ENCODE results near the gene SET. TPM values are rescaled to one million over a fixed set of nuclear protein-coding genes. Genes with fewer than 3 reads are reported as not detected.
A peak's percentile ranks its signal among the peaks of the same experiment; 100 is the strongest.

The SET gene
- total and polyA plus RNA-seq, 2 of the 13 experiments (the other 11 are each of a cell fraction or from before 2014, with no cell fraction given): 94.2 to 611 TPM

- TF ChIP-seq ELF3 (CRISPR knock-in tag; IDR thresholded peaks at IDR 0.05) (peak; percentile 81), ATAD3A (CRISPR knock-in tag; IDR thresholded peaks at IDR 0.05) (no peak), EHMT2 (IDR thresholded peaks at IDR 0.05; ENCODE audit: borderline replicate concordance, low read depth, low read length) (no peak), MAZ (IDR thresholded peaks at IDR 0.05; ENCODE audit: borderline replicate concordance, low read depth, low read length) (peak; percentile 88; the same call in 1 of the 2 replicates), MAZ (CRISPR knock-in tag; IDR thresholded peaks at IDR 0.05; ENCODE audit: low read depth) (peak; percentile 96), ZNF317 (CRISPR knock-in tag; IDR thresholded peaks at IDR 0.05) (no peak; the same call in 1 of the 2 replicates), KDM2A (CRISPR knock-in tag; IDR thresholded peaks at IDR 0.05; ENCODE audit: borderline replicate concordance, low read depth) (peak; percentile 67; the same call in 1 of the 2 replicates), THAP9 (CRISPR knock-in tag; IDR thresholded peaks at IDR 0.05; ENCODE audit: borderline replicate concordance) (peak; percentile 31; the same call in 1 of the 2 replicates), ZNF460 (CRISPR knock-in tag; IDR thresholded peaks at IDR 0.05; ENCODE audit: borderline replicate concordance) (no peak), MZF1 (CRISPR knock-in tag; IDR thresholded peaks at IDR 0.05; ENCODE audit: borderline replicate concordance) (no peak), ZBTB39 (CRISPR knock-in tag; IDR thresholded peaks at IDR 0.05) (no peak), ZMYM4 (CRISPR knock-in tag; IDR thresholded peaks at IDR 0.05) (no peak; the same call in 1 of the 2 replicates), BORCS8-MEF2B (CRISPR knock-in tag; IDR thresholded peaks at IDR 0.05) (no peak), TRIM24 (CRISPR knock-in tag; IDR thresholded peaks at IDR 0.05) (no peak), ZFP62 (CRISPR knock-in tag; IDR thresholded peaks at IDR 0.05) (no peak), HOXA5 (CRISPR knock-in tag; IDR thresholded peaks at IDR 0.05) (peak; percentile 16; the same call in 1 of the 2 replicates), ZBTB42 (CRISPR knock-in tag; IDR thresholded peaks at IDR 0.05) (no peak), DDIT3 (CRISPR knock-in tag; IDR thresholded peaks at IDR 0.05) (no peak), PAF1 (CRISPR knock-in tag; IDR thresholded peaks at IDR 0.05) (no peak), FOXA1 (IDR thresholded peaks at IDR 0.05) (no peak), FOXA1 (CRISPR knock-in tag; IDR thresholded peaks at IDR 0.05) (no peak), HIVEP1 (CRISPR knock-in tag; IDR thresholded peaks at IDR 0.05) (0 out of 2 replicates have a peak, but pooled peaks have one; percentile 25), ZNF224 (CRISPR knock-in tag; IDR thresholded peaks at IDR 0.05) (no peak), SRF (IDR thresholded peaks at IDR 0.05; ENCODE audit: low read depth, low read length) (no peak), PRPF4 (IDR thresholded peaks at IDR 0.05; ENCODE audit: low read depth, low read length, poor library complexity, severe bottlenecking) (no peak), PCBP2 (optimal IDR thresholded peaks at IDR 0.05; ENCODE audit: low read depth, low read length, poor library complexity, severe bottlenecking) (no peak), ZMYM2 (CRISPR knock-in tag; IDR thresholded peaks at IDR 0.05) (peak; percentile 92)
Measured at GRCh38 chr9:128723866-128724743, 35.1 kb downstream of the SET start, which contains the start of gene ZDHHC12 (continued).
